Gastroesophageal sphincter (tissue), 4 donors: ENCODE measurements around the gene HSBP1. TPM values are rescaled to one million over a fixed set of nuclear protein-coding genes. Genes with fewer than 3 reads are reported as not detected.
A peak's percentile ranks its signal among the peaks of the same experiment; 100 is the strongest.

Experiments used
- ATAC-seq: fragments of 150-250 bp; one replicate; pipeline ENCODE4 v1.9.1; 2016; ENCODE audit warnings: mild to moderate bottlenecking, moderate library complexity
- H3K27ac ChIP-seq, 4 donors: fragments of 200-600 bp; sonication (generic) in 3 of 4; 1 replicate in 3 of 4; 2 replicates in 1 of 4; pipeline ENCODE4 v1.5.1; 2016 to 2019
- H3K27me3 ChIP-seq: fragments of 200-600 bp; sonication (generic); one replicate; pipeline ENCODE4 v1.5.1; 2019
- H3K36me3 ChIP-seq, 2 donors: fragments of 200-600 bp; sonication (generic); one replicate each; pipeline ENCODE4 v1.5.1; 2019; ENCODE audit warnings: control low read depth in 1 of 2
- H3K4me1 ChIP-seq, 3 donors: fragments of 200-600 bp; sonication (generic); 1 replicate in 2 of 3; 2 replicates in 1 of 3; pipeline ENCODE4 v1.5.1; 2016 to 2019; ENCODE audit warnings: control low read depth in 2 of 3
- H3K4me3 ChIP-seq, 2 donors: fragments of 200-600 bp; sonication (generic); one replicate each; pipeline ENCODE4 v1.5.1; 2019; ENCODE audit warnings: mild to moderate bottlenecking in 1 of 2, moderate library complexity in 1 of 2
- H3K9me3 ChIP-seq, 3 donors: fragments of 200-600 bp; sonication (generic); one replicate each; pipeline ENCODE4 v1.5.1; 2017 to 2019; ENCODE audit warnings: control low read depth in 2 of 3
- CTCF ChIP-seq, 4 experiments: fragments of 200-600 bp in 2 of 4; fragments of 450-650 bp in 2 of 4; sonication (generic) in 1 of 4; IDR thresholded peaks; one replicate each; pipeline ENCODE4 v1.5.1; 2017 to 2019; ENCODE audit warnings: antibody characterized with exemption in 4 of 4, mild to moderate bottlenecking in 2 of 4, moderate library complexity in 2 of 4
- EP300 ChIP-seq: sonication (generic); formaldehyde crosslinking; IDR thresholded peaks from one replicate; pipeline ENCODE4 v1.6.1; 2017; ENCODE audit warnings: antibody characterized with exemption, mild to moderate bottlenecking
- POLR2A ChIP-seq, 2 donors: fragments of 450-650 bp; IDR thresholded peaks; one replicate each; pipeline ENCODE4 v1.6.1; 2017; ENCODE audit warnings: antibody characterized with exemption in 2 of 2, mild to moderate bottlenecking in 2 of 2, moderate library complexity in 1 of 2
- POLR2AphosphoS5 ChIP-seq: sonication (generic); formaldehyde crosslinking; IDR thresholded peaks from one replicate; pipeline ENCODE4 v1.6.1; 2017; ENCODE audit warnings: antibody characterized with exemption
- WGBS, 2 donors: methylation state at CpG; one replicate each; pipeline ENCODE4 v1.1.5; 2018; ENCODE audit warnings: low coverage in 1 of 2; 5-methylcytosine and 5-hydroxymethylcytosine counted together
- total RNA-seq, 4 donors: library from RNA; depleted of rRNA; stranded (reverse); fragments of >200 nt; gene quantifications; one replicate each; pipeline ENCODE4 v1.1.0, GENCODE V29; 2016

Gene HSBP1
- total RNA-seq, 4 donors from 2014 or later, result 9.8 to 66.0 (median 19.3) TPM

- H3K27ac ChIP-seq, result no peak overlapping the region
- 73 to 89% methylated on average over 2 to 3 of the region's 3 CpGs for WGBS, 2 donors
- ATAC-seq, result no peak
Observed at GRCh38 chr16:83803811-83804210, 4.0 kb upstream of the HSBP1 start.

GRCh38 chr16:83804366-83804765 lies 3.4 kb upstream of the HSBP1 start:
- no peak for ATAC-seq
- H3K27ac ChIP-seq, result no peak overlapping the region
- H3K27me3 ChIP-seq, result no peaks in the 10 kb centered on the region
- H3K9me3 ChIP-seq, result no peaks in the 10 kb centered on the region
- 96% methylated on average over 5 of the region's 5 CpGs; no CpG with 5 or more reads in 1 of the 2 donors for WGBS, 2 donors
- H3K4me1 ChIP-seq, result peaks cover 0 to 31% (median 6%) of the 10 kb centered on the region in 3 donors
- no peak overlapping the region for H3K4me3 ChIP-seq
- no peak for TF ChIP-seq POLR2AphosphoS5
- no peak for TF ChIP-seq EP300
- TF ChIP-seq CTCF (IDR thresholded peaks at IDR 0.05), result no peak
- no peak for TF ChIP-seq POLR2A (IDR thresholded peaks at IDR 0.05)
- H3K36me3 ChIP-seq, result peaks cover 0 to under 1% of the 10 kb centered on the region in 2 donors

More at GRCh38 chr16:83803811-83804210, 4.0 kb upstream of the HSBP1 start:
- Histone ChIP-seq H3K36me3 (no peaks in the 10 kb centered on the region), H3K4me1 (peaks cover 0 to 25% (median 1%) of the 10 kb centered on the region in 3 donors), H3K4me3 (no peak overlapping the region), H3K27me3 (no peaks in the 10 kb centered on the region), H3K9me3 (no peaks in the 10 kb centered on the region)
- no peak for TF ChIP-seq CTCF (IDR thresholded peaks at IDR 0.05)
- no peak for TF ChIP-seq POLR2A (IDR thresholded peaks at IDR 0.05)
- TF ChIP-seq EP300, result no peak
- TF ChIP-seq POLR2AphosphoS5, result no peak

- H3K27me3 ChIP-seq, result no peaks in the 10 kb centered on the region
- ATAC-seq, result no peak
- TF ChIP-seq EP300, result no peak
- no peak for TF ChIP-seq POLR2AphosphoS5
- TF ChIP-seq POLR2A (IDR thresholded peaks at IDR 0.05), result no peak
- TF ChIP-seq CTCF (IDR thresholded peaks at IDR 0.05), result no peak
- 41 to 67% methylated on average over 4 to 5 of the region's 5 CpGs for WGBS, 2 donors
- peaks cover 0 to 6% of the 10 kb centered on the region in 2 donors for H3K36me3 ChIP-seq
- no peaks in the 10 kb centered on the region for H3K9me3 ChIP-seq
- H3K4me3 ChIP-seq, result no peak overlapping the region
- H3K27ac ChIP-seq, result peak overlapping the region in 1 of 4 donors; percentile 24
- peaks cover 0 to 48% (median 11%) of the 10 kb centered on the region in 3 donors for H3K4me1 ChIP-seq
Observed at GRCh38 chr16:83806036-83806435, 1.7 kb upstream of the HSBP1 start.

DNA sequence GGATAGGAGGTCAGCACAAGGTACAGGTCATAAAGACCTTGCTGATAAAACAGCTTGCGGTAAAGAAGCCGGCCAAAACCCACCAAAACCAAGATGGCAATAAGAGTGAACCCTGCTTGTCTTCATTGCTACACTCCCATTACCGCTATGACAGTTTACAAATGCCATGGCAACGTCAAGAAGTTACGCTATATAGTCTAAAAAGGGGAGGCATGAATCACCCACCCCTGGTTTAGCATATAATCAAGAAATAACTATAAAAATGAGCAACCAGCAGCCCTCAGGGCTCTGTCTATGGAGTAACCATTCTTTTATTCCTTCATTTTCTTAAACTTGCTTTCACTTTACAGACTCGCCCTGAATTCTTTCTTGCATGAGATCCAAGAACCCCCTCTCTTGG lies 1.0 kb upstream of the HSBP1 start:
- TF ChIP-seq POLR2A (IDR thresholded peaks at IDR 0.05) (no peak), EP300 (no peak), POLR2AphosphoS5 (no peak), CTCF (IDR thresholded peaks at IDR 0.05) (no peak)
- 86 to 87% methylated on average over 6 of the region's 6 CpGs for WGBS, 2 donors
- H3K9me3 ChIP-seq, result no peaks in the 10 kb centered on the region
- no peaks in the 10 kb centered on the region for H3K27me3 ChIP-seq
- no peak overlapping the region for H3K4me3 ChIP-seq
- H3K36me3 ChIP-seq, result peaks cover 0 to 6% of the 10 kb centered on the region in 2 donors
- H3K27ac ChIP-seq, result peak overlapping the region in 1 of 4 donors; percentile 89
- peaks cover 0 to 53% (median 11%) of the 10 kb centered on the region in 3 donors for H3K4me1 ChIP-seq
- no peak for ATAC-seq

DNA sequence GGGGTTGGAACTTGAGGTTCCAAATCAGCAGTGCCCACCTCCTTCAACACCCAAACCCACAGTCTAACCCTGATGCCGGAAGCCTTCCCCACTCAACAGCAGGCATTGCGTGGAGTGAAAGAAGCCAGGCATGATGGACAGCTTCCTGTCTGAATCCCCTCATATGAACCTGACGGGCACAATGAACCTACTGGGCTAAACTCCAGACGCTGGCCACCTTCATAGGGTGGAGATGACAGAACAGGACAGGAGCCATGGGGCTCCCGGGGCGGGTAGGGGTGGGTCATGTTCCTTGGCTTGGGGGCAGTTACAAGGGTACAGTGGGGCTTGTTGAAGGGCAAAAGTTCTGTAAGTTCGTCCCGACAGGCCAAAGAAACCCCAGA lies 460 bp upstream of the HSBP1 start:
- 67 to 80% methylated on average over 1 of the region's 8 CpGs for whole genome bisulfite sequencing, 2 donors
- H3K4me1 ChIP-seq, result peaks cover 0 to 53% (median 11%) of the 10 kb centered on the region in 3 donors
- ATAC-seq, result no peak
- H3K9me3 ChIP-seq, result no peaks in the 10 kb centered on the region
- H3K27me3 ChIP-seq, result no peaks in the 10 kb centered on the region
- H3K36me3 ChIP-seq, result peaks cover 0 to 8% of the 10 kb centered on the region in 2 donors
- no peak for TF ChIP-seq POLR2A (IDR thresholded peaks at IDR 0.05)
- TF ChIP-seq CTCF (IDR thresholded peaks at IDR 0.05), result no peak
- no peak for TF ChIP-seq EP300
- no peak for TF ChIP-seq POLR2AphosphoS5
- peak overlapping the region in 1 of 2 donors; percentile 82 for H3K4me3 ChIP-seq
- H3K27ac ChIP-seq, result peak overlapping the region in 3 of 4 donors; percentile 78 to 89 (median 86)
